ENCODE results near the gene TUBB1. TPM values are rescaled to one million over a fixed set of nuclear protein-coding genes. Genes with fewer than 3 reads are reported as not detected.
A peak's percentile ranks its signal among the peaks of the same experiment; 100 is the strongest.

The TUBB1 gene
- total and polyA plus RNA-seq, 2 donors (not counting 1 experiment from before 2014, with no cell fraction given) = 0.22 to 0.43 TPM

GRCh38 chr20:59023616-59024015 lies 4.4 kb downstream of the TUBB1 start:
- peaks cover 0 to 62% of the 10 kb centered on the region in 2 experiments for H3K36me3 ChIP-seq (replicated peaks in 1 of 2; ENCODE audit: control extremely low read depth in 1 of 2, control insufficient read depth in 1 of 2, extremely low read depth in 1 of 2, insufficient read depth in 2 of 2, low read length in 1 of 2)

DNA sequence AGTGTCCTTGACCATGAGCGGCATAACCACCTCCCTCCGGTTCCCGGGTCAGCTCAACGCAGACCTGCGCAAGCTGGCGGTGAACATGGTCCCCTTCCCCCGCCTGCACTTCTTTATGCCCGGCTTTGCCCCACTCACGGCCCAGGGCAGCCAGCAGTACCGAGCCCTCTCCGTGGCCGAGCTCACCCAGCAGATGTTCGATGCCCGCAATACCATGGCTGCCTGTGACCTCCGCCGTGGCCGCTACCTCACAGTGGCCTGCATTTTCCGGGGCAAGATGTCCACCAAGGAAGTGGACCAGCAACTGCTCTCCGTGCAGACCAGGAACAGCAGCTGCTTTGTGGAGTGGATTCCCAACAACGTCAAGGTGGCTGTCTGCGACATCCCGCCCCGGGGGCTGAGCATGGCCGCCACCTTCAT lies 4.9 kb downstream of the TUBB1 start:
- Histone ChIP-seq H4K20me1 (ENCODE audit: control insufficient read depth, insufficient read depth, low read length, poor library complexity, severe bottlenecking) (peaks cover 49% of the 10 kb centered on the region), H3K9ac (ENCODE audit: low read length) (no peak overlapping the region), H3K9me3 (ENCODE audit: control extremely low read depth in 1 of 3, control insufficient read depth in 2 of 3, insufficient read depth in 1 of 3, low read length in 2 of 3) (no peaks in the 10 kb centered on the region), H3K4me2 (replicated peaks; ENCODE audit: low read depth, low read length, poor library complexity, severe bottlenecking) (no peak overlapping the region), H3K27ac (ENCODE audit: low read length in 2 of 2) (no peak overlapping the region), H2AFZ (ENCODE audit: insufficient read depth, low read depth, low read length, poor library complexity, severe bottlenecking) (no peak overlapping the region), H3K27me3 (replicated peaks in 1 of 4; ENCODE audit: control extremely low read depth in 1 of 4, control insufficient read depth in 3 of 4, insufficient read depth in 4 of 4, low read length in 3 of 4) (no peaks in the 10 kb centered on the region), H3K4me1 (ENCODE audit: control insufficient read depth in 2 of 2, insufficient read depth in 2 of 2, low read length in 2 of 2) (peaks cover 7 to 8% of the 10 kb centered on the region in 2 donors), H3K36me3 (replicated peaks in 1 of 2; ENCODE audit: control extremely low read depth in 1 of 2, control insufficient read depth in 1 of 2, extremely low read depth in 1 of 2, insufficient read depth in 2 of 2, low read length in 1 of 2) (peaks cover 0 to 67% of the 10 kb centered on the region in 2 experiments), H3K4me3 (ENCODE audit: control extremely low read depth in 1 of 5, extremely low read depth in 1 of 5, insufficient read depth in 1 of 5, low read depth in 2 of 5, low read length in 4 of 5) (no peak overlapping the region), H3K79me2 (ENCODE audit: control insufficient read depth, insufficient read depth, low read length) (peaks cover 54% of the 10 kb centered on the region)
- intact Hi-C loops (cut with micrococcal nuclease) = no loop called here
- ATAC-seq (ENCODE audit: low read depth) = no peak
- 95% methylated on average over 24 of the region's 24 CpGs for WGBS (ENCODE audit: insufficient coverage)
- ChIA-PET CTCF (no interaction called here), POLR2A (no interaction called here)
- Mint-ChIP-seq H3K27ac (peak overlapping the region; percentile 41), H3K27me3 (no peaks in the 10 kb centered on the region), H3K4me1 (peaks cover 34% of the 10 kb centered on the region), H3K4me3 (no peak overlapping the region), H3K9me3 (ENCODE audit: insufficient read depth) (no peaks in the 10 kb centered on the region)
- no peak for TF ChIP-seq EZH2 (IDR thresholded peaks at IDR 0.05; ENCODE audit: borderline replicate concordance, insufficient read depth, low read depth, low read length, poor library complexity, severe bottlenecking)
- TF ChIP-seq CTCF (IDR thresholded peaks at IDR 0.05) = no peak
- DNase-seq = no peak

More at GRCh38 chr20:59023616-59024015, 4.4 kb downstream of the TUBB1 start:
- no peak overlapping the region for H3K4me2 ChIP-seq (replicated peaks; ENCODE audit: low read depth, low read length, poor library complexity, severe bottlenecking)
- no peak overlapping the region for H3K9ac ChIP-seq (ENCODE audit: low read length)
- intact Hi-C loops (cut with micrococcal nuclease) = no loop called here
- 98% methylated on average over 13 of the region's 13 CpGs for WGBS (ENCODE audit: insufficient coverage)
- Mint-ChIP-seq H3K4me1 (peaks cover 31% of the 10 kb centered on the region), H3K9me3 (ENCODE audit: insufficient read depth) (no peaks in the 10 kb centered on the region), H3K27ac (peak overlapping the region; percentile 41), H3K27me3 (no peaks in the 10 kb centered on the region), H3K4me3 (no peak overlapping the region)
- ATAC-seq (ENCODE audit: low read depth) = no peak
- peaks cover 53% of the 10 kb centered on the region for H3K79me2 ChIP-seq (ENCODE audit: control insufficient read depth, insufficient read depth, low read length)
- H4K20me1 ChIP-seq (ENCODE audit: control insufficient read depth, insufficient read depth, low read length, poor library complexity, severe bottlenecking) = peaks cover 44% of the 10 kb centered on the region
- H3K9me3 ChIP-seq (ENCODE audit: control extremely low read depth in 1 of 3, control insufficient read depth in 2 of 3, insufficient read depth in 1 of 3, low read length in 2 of 3) = no peaks in the 10 kb centered on the region
- no peak overlapping the region for H2AFZ ChIP-seq (ENCODE audit: insufficient read depth, low read depth, low read length, poor library complexity, severe bottlenecking)
- peaks cover 2 to 3% of the 10 kb centered on the region in 2 donors for H3K4me1 ChIP-seq (ENCODE audit: control insufficient read depth in 2 of 2, insufficient read depth in 2 of 2, low read length in 2 of 2)
- ChIA-PET POLR2A (no interaction called here), CTCF (no interaction called here)
- H3K27me3 ChIP-seq (replicated peaks in 1 of 4; ENCODE audit: control extremely low read depth in 1 of 4, control insufficient read depth in 3 of 4, insufficient read depth in 4 of 4, low read length in 3 of 4) = no peaks in the 10 kb centered on the region
- TF ChIP-seq CTCF (IDR thresholded peaks at IDR 0.05) = no peak
- TF ChIP-seq EZH2 (IDR thresholded peaks at IDR 0.05; ENCODE audit: borderline replicate concordance, insufficient read depth, low read depth, low read length, poor library complexity, severe bottlenecking) = no peak
- H3K4me3 ChIP-seq (ENCODE audit: control extremely low read depth in 1 of 5, extremely low read depth in 1 of 5, insufficient read depth in 1 of 5, low read depth in 2 of 5, low read length in 4 of 5) = no peak overlapping the region
- no peak for DNase-seq
- no peak overlapping the region for H3K27ac ChIP-seq (ENCODE audit: low read length in 2 of 2)
